GM18868 (cell line): ENCODE measurements around the gene ZNF771.
A peak's percentile ranks its signal among the peaks of the same experiment; 100 is the strongest.
"Not testable (repeated sequence)": the region's sequence is repeated elsewhere in the genome, so short reads cannot be mapped to it uniquely, and the experiment has no call there.

ENCODE experiments used
- ATAC-seq: cut with Tn5 transposase; IDR thresholded peaks from one replicate; pipeline ENCODE4 v1.9.1; 2021; ENCODE audit warnings: mild to moderate bottlenecking, moderate library complexity; ENCODE audit not compliant: unreplicated experiment

Gene ZNF771

GRCh38 chr16:30429678-30430427 is 22.4 kb downstream of the ZNF771 start, which contains the start of gene DCTPP1:
Gene DCTPP1 (minus strand): TSS chr16:30430030. CDS start chr16:30429980, 50 bp downstream.
- ATAC-seq, result peak; percentile 97

DNA sequence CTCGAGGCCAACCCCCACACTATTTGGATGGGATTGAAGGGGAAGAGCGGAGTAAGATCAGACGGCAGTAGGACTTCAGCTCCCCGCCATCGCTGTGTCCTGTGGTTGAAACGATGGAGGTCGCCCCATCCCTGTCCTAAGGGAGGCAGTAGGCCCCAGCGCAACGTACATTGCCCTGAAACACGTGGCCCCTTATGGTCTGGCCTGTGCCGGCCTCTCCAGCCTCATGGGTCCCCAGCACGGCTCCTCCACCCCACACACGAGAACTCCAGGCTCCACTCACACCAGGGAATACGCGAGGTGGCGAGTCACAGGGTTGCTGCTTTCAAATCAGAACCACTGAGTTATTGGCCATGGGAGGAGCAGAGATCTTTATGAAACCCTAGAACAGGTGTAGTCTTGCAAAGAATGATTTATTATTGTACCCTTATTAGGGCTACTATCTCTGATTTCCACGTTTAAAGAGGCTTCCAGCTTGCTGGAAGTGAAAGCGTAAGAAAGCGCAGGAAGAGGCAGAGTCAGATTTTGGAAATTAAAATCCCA is 23.1 kb downstream of the ZNF771 start:
- ATAC-seq, result peak; percentile 9

GRCh38 chr16:30434852-30435251 is 27.4 kb downstream of the ZNF771 start:
- no peak for ATAC-seq

- ATAC-seq, result no peak
Measured at GRCh38 chr16:30437511-30438046, 30.2 kb downstream of the ZNF771 start.

DNA sequence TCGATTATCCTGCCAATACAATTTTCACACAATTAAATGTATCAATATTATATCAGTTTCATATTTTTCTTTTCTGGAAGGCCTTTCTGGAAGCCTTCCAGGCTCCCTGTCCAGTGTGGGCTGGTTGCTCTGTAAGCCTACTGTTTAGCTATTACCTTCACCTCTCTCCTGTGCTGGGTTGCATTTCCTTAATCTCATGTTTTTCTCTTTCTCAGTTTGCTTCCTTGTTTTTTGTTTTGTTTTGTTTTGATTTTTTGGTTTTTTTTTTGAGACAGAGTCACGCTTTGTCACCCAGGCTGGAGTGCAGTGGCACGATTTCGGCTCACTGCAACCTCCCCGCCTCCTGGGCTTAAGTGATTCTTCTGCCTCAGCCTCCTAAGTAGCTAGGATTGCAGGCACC is 31.4 kb downstream of the ZNF771 start:
- ATAC-seq, result no peak

GRCh38 chr16:30439720-30440348 is 32.4 kb downstream of the ZNF771 start:
- no peak for ATAC-seq

- no peak for ATAC-seq
Measured at GRCh38 chr16:30443631-30444030, 36.2 kb downstream of the ZNF771 start.

DNA sequence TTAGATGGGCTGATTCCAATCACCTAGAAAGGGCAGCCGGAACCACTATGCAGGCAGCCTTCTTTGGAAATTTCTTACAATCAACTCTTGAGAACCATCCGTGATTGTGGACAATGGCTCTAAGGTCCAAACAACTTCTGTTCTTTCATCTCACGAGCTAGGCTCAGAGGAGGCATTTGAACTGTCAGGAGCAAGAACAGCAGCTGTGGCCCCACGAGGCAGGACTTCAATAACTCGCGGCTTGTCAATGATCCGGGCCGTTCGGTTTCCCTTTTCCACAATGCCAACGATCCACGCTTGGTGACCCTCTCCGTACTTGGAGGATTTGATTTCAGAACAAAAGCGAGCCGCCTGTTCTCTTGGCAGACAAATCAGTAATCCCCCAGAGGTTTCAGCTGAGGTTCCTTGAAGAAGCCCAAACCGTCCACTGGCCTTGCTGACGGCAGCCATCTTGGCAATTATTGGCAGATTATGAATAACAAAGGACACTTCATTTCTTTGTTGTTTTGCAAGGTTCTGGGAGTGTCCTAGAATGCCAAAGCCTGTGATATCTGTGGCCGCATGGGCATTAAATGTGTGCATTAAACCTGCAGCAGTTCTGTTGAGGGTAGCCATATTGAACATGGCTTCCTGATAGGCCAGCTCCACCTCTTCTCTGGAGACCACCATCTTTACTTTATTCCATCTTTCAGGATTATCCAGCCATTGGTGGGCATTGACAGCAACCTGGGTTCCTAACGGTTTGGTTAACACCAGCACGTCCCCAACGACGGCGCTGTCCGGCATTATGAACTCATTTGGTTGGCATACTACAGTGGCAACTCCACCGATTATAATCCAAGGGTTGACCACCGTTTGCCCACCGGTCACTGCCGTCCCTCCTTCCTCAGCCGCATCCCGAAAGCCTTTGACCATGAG is 37.1 kb downstream of the ZNF771 start:
- no peak for ATAC-seq

GRCh38 chr16:30445149-30445407 is 37.7 kb downstream of the ZNF771 start:
- no peak for ATAC-seq

- ATAC-seq, result peak; percentile 95
Measured at GRCh38 chr16:30445408-30446202, 38.2 kb downstream of the ZNF771 start, which contains the start of gene SEPHS2. Gene SEPHS2 (minus strand): TSS chr16:30445874. CDS start chr16:30445727, 147 bp downstream.

DNA sequence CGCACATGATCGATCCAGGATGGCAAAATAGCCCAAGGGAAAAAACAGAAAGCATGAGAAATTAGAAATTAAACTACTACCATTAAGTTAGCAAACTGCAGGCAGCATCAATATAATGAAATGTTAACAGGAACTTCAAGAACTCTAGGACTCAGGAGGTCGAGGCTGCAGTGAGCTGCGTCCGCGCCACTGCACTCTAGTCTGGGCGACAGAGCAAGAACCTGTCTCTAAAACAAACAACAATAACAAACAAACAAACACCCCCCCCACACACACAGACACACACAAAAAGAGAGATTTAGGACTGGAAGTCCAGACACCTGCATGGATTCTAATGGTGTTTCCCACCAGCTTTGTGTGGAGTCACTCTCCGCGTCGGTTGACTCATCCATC is 38.8 kb downstream of the ZNF771 start:
- no peak for ATAC-seq

DNA sequence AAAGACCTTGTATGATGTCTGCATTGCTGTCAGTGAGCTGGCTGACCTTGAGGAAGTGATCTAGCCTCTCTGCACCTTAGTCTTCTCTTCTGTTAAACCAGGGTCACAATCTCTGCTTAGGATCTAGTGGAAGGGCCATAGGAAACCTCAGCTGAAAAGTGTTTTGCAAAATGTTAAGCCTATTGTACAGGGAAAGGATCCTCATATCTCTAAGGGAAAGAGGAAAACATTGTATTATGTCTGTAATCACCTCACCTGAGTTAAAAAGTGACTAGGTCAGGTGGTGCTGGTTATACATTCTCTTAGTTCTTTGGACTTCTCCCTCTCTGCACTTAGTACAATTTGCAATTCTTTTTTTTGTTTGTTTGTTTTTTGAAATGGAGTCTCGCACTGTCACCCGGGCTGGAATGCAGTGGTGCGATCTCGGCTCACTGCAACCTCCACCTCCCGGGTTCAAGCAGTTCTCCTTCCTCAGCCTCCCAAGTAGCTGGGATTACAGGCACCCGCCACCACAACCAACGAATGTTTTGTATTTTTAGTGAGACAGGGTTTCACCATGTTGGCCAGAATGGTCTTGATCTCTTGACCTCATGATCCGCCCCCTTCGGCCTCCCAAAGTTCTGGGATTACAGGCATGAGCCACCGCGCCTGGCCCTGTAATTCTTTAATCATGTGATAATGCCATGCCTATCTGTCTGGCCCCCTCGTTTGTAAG is 40.3 kb downstream of the ZNF771 start:
- ATAC-seq, result no peak

DNA sequence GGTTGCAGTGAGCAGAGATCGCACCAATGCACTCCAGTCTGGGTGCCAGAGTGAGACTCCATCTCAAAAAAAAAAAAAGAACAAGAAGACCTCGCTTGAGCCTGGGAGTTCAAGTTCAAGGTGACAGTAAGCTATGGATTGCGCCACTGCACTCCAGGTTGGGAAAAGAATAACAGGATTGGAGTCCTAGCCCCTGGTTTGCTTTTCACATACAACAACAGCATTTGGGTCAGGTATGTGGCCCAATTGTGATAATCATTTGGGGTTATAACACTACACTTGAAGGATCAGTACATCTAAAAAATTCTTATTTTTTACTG is 41.7 kb downstream of the ZNF771 start:
- ATAC-seq, result no peak

DNA sequence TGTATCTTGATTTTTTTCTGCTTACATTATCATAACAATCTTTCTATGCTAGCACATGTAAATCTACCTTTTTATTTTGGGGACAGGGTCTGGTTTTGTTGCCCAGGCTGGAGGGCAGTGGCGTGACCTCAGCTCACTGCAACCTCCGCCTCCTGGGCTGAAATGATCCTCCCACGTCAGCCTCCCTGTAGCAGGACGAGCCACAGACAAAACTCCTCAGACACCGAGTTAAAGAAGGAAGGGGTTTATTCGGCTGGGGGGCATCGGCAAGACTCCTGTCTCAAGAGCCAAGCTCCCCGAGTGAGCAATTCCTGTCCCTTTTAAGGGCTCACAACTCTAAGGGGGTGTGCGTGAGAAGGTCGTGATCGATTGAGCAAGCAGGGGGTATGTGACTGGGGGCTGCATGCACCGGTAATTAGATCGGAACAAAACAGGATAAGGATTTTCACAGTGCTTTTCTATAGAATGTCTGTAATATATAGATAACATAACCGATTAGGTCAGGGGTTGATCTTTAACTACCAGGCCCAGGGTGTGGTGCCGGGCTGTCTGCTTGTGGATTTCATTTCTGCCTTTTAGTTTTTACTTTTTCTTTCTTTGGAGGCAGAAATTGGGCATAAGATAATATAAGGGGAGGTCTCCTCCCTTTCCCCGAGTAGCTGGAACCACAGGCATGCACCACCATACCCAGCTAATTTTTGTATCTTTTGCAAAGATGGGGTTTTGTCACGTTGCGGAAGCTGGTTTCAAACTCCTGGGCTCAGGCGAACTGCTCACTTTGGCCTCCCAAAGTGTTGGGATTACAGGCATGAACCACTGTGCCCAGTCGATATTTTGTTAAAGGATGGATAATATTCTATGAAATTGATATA is 45.5 kb downstream of the ZNF771 start:
- ATAC-seq, result not testable (repeated sequence)

DNA sequence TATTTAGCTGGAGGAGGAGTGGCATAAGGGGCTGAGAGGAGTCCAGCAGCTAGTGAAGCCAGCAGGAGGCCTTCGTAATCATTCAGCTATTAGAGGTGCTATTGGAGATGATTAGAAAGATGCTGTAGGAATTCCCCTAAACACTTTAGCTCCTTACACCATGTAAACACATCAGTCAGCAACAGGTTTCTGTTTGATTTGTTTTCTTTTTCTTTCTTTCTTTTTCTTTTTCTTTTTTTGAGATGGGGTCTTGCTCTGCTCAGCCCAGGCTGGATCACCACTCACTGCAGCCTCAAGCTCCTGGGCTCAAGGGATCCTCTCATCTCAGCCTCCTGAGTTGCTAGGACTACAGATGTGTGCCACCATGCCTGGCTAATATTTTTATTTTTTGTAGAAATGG is 48.9 kb downstream of the ZNF771 start:
- ATAC-seq, result no peak

- no peak for ATAC-seq
Measured at GRCh38 chr16:30457256-30457655, 49.9 kb downstream of the ZNF771 start.

DNA sequence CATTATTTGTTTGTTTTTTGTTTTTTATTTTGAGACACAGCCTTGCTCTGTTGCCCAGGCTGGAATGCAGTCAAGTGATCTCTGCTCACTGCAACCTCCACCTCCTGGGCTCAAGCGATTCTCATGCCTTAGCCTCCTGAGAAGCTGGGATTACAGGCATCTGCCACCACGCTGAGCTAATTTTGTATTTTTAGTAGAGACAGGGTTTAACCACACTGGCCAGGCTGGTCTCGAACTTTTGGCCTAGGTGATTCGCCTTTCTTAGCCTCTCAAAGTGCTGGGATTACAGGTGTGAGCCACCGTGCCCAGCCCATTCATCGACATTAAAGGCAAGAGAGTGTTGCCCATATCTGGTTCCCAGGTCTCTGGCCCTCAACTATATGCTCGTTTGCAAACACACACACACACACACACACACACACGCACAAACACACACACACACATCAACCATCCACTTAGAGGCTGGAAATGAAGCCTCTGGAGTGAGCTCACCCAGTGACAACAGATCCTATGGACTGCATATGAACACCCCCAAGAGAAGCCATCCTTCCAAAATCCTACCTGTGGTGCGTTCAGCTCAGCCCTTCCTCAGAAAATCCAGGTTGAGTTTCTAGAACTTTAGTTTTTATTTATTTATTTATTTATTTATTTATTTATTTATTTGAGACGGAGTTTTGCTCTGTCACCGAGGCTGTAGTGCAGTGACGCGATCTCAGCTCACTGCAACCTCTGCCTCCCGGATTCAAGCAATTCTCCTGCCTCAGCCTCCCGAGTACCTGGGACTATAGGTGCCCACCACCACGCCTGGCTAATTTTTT is 50.5 kb downstream of the ZNF771 start:
- ATAC-seq, result no peak
